Lower leg skin (tissue), 3 donors: ENCODE results near the gene SMG1.
"Not testable (repeated sequence)": the region's sequence is repeated elsewhere in the genome, so short reads cannot be mapped to it uniquely, and the experiment has no call there.

ENCODE experiments used
- CTCF ChIP-seq, 3 donors: fragments of 450-650 bp; IDR thresholded peaks; one replicate each; pipeline ENCODE4 v1.5.1; 2016; ENCODE audit warnings: antibody characterized with exemption in 3 of 3, mild to moderate bottlenecking in 3 of 3, moderate library complexity in 2 of 3
- POLR2A ChIP-seq, 2 donors: fragments of 450-650 bp; IDR thresholded peaks; one replicate each; pipeline ENCODE4 v1.6.1; 2016 to 2017; ENCODE audit warnings: antibody characterized with exemption in 2 of 2, mild to moderate bottlenecking in 1 of 2, moderate library complexity in 1 of 2

- not testable (repeated sequence) for TF ChIP-seq CTCF, POLR2A (IDR thresholded peaks at IDR 0.05)
These were observed 149.9 kb downstream of the SMG1 start for GRCh38 chr16:18776334-18776733.
